Endothelial cell of umbilical vein (primary cell): Measurements from ENCODE around the gene SSNA1.

Experiments
- CTCF ChIP-seq, 2 donors: IDR thresholded peaks; 1 replicate in 1 of 2; 2 replicates in 1 of 2; pipeline ENCODE4 v1.5.1; 2011; ENCODE audit warnings: low read length in 2 of 2, mild to moderate bottlenecking in 2 of 2, moderate library complexity in 2 of 2, control low read depth in 1 of 2, inconsistent platforms in 1 of 2, low read depth in 1 of 2; ENCODE audit not compliant: insufficient read depth in 1 of 2; ENCODE audit errors: extremely low read depth in 1 of 2
- POLR2A ChIP-seq: IDR thresholded peaks from 2 replicates; pipeline ENCODE4 v1.6.1; 2012; ENCODE audit warnings: low read depth, mild to moderate bottlenecking, control low read depth, low read length

DNA sequence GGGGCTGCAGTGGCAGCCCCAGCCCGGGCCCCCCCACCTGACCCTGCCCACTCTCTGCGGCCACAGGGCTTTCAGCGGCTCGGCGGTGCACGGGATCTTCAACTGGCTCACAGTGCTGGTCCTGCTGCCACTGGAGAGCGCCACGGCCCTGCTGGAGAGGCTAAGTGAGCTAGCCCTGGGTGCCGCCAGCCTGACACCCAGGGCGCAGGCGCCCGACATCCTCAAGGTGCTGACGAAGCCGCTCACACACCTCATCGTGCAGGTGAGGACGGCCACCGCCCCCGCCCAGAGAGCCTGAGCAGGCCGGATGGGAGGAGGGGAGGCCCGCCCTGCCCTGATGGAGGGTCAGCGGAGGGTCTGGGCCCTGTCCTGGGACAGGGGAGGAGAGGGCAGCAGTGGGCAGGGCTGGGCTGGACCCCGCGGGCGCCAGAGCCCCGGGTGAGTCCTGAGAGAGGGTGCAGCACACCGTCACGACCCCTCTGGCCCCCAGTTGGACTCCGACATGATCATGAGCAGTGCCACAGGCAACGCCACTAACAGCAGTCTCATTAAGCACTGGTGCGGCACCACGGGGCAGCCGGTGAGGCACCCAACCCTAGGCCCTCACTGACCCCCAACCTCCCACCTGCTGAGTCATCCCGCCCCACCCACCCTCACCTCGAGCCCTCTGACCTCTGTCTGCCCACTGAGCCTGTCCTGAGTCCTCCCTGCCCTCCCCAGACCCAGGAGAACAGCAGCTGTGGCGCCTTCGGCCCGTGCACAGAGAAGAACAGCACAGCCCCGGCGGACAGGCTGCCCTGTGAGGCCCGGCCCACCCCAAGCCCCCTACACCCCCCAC is 44.9 kb downstream of the SSNA1 start:
- no peak for TF ChIP-seq POLR2A
- no peak for TF ChIP-seq CTCF (IDR thresholded peaks at IDR 0.05; ENCODE audit: extremely low read depth in 1 of 2, insufficient read depth in 1 of 2, low read depth in 1 of 2, low read length in 2 of 2)
